CD14-positive monocyte (primary cell): ENCODE results near the gene LLGL2. TPM values are rescaled to one million over a fixed set of nuclear protein-coding genes. Genes with fewer than 3 reads are reported as not detected.

Source experiments
- DNase-seq, 3 donors: peaks; one replicate each; pipeline ENCODE4 v3.0.0-alpha.2; 2011 to 2022
- H2AFZ ChIP-seq: 2 replicates; pipeline ENCODE4 v1.6.0; 2012; ENCODE audit warnings: mild to moderate bottlenecking, low read depth, low read length, inconsistent platforms; ENCODE audit not compliant: insufficient read depth, poor library complexity, severe bottlenecking
- H3K27ac ChIP-seq, 2 donors: 1 replicate in 1 of 2; 2 replicates in 1 of 2; pipeline ENCODE4 v1.5.1; 2012 to 2013; ENCODE audit warnings: low read length in 2 of 2, control low read depth in 1 of 2, inconsistent platforms in 1 of 2, low read depth in 1 of 2, mild to moderate bottlenecking in 1 of 2
- H3K27me3 ChIP-seq, 2 donors: one replicate each; pipeline versions ENCODE4 v1.6.0 to v1.6.1; 2011 to 2013; ENCODE audit warnings: low read length in 2 of 2; ENCODE audit not compliant: control insufficient read depth in 2 of 2, insufficient read depth in 2 of 2
- H3K36me3 ChIP-seq, 2 donors: replicated peaks in 1 of 2; 1 replicate in 1 of 2; 2 replicates in 1 of 2; pipeline versions ENCODE4 v1.5.1 to v1.6.1; 2012 to 2013; ENCODE audit warnings: low read length in 2 of 2, control low read depth in 1 of 2, inconsistent platforms in 1 of 2, mild to moderate bottlenecking in 1 of 2; ENCODE audit not compliant: insufficient read depth in 2 of 2, control insufficient read depth in 1 of 2
- H3K4me1 ChIP-seq, 2 donors: 1 replicate in 1 of 2; 2 replicates in 1 of 2; pipeline versions ENCODE4 v1.5.1 to v1.6.1; 2012 to 2013; ENCODE audit warnings: low read length in 2 of 2, control low read depth in 1 of 2, inconsistent platforms in 1 of 2, mild to moderate bottlenecking in 1 of 2, moderate library complexity in 1 of 2; ENCODE audit not compliant: insufficient read depth in 2 of 2, control insufficient read depth in 1 of 2
- H3K4me2 ChIP-seq: replicated peaks from 2 replicates; pipeline ENCODE3; 2012; ENCODE audit warnings: low read length, moderate library complexity, mild to moderate bottlenecking; ENCODE audit not compliant: poor library complexity, severe bottlenecking; ENCODE audit errors: extremely low read depth
- H3K4me3 ChIP-seq, 3 experiments: fragments of 200-600 bp in 1 of 3; sonication (generic) in 1 of 3; replicated peaks in 1 of 3; 1 replicate in 2 of 3; 2 replicates in 1 of 3; pipeline ENCODE4 v1.5.1; 2011 to 2013; ENCODE audit warnings: low read length in 3 of 3, mild to moderate bottlenecking in 3 of 3, control low read depth in 2 of 3, low read depth in 2 of 3, inconsistent platforms in 1 of 3, moderate library complexity in 1 of 3
- H3K79me2 ChIP-seq: 2 replicates; pipeline ENCODE4 v1.6.0; 2012; ENCODE audit warnings: mild to moderate bottlenecking, control low read depth, inconsistent platforms, low read length, moderate library complexity; ENCODE audit not compliant: insufficient read depth
- H3K9ac ChIP-seq: 2 replicates; pipeline ENCODE4 v1.6.0; 2017; ENCODE audit warnings: low read length, mild to moderate bottlenecking; ENCODE audit not compliant: insufficient read depth, poor library complexity, severe bottlenecking
- H3K9me3 ChIP-seq, 2 donors: replicated peaks in 1 of 2; 1 replicate in 1 of 2; 2 replicates in 1 of 2; pipeline versions ENCODE4 v1.5.1 to v1.6.1; 2012 to 2013; ENCODE audit warnings: low read length in 2 of 2, control low read depth in 1 of 2; ENCODE audit not compliant: control insufficient read depth in 1 of 2, insufficient read depth in 1 of 2
- H4K20me1 ChIP-seq: 2 replicates; pipeline ENCODE4 v1.6.0; 2012; ENCODE audit warnings: mild to moderate bottlenecking, low read length, control low read depth, moderate library complexity; ENCODE audit not compliant: insufficient read depth
- H3K27ac Mint-ChIP-seq, 7 donors: one replicate each; pipeline ENCODE4 v1.8.0; 2020; ENCODE audit warnings: mild to moderate bottlenecking in 7 of 7, mixed read lengths in 7 of 7, moderate library complexity in 6 of 7, inconsistent platforms in 2 of 7
- H3K27me3 Mint-ChIP-seq, 3 donors: one replicate each; pipeline ENCODE4 v1.8.0; 2021 to 2022; ENCODE audit warnings: low read depth in 3 of 3, mild to moderate bottlenecking in 3 of 3, mixed read lengths in 3 of 3, moderate library complexity in 3 of 3, inconsistent platforms in 1 of 3
- H3K36me3 Mint-ChIP-seq, 2 donors: one replicate each; pipeline ENCODE4 v1.8.0; 2020; ENCODE audit warnings: mixed read lengths in 2 of 2, inconsistent platforms in 1 of 2, mild to moderate bottlenecking in 1 of 2
- H3K4me1 Mint-ChIP-seq: one replicate; pipeline ENCODE4 v1.8.0; 2020; ENCODE audit warnings: mild to moderate bottlenecking, mixed read lengths
- H3K4me3 Mint-ChIP-seq, 2 donors: one replicate each; pipeline ENCODE4 v1.8.0; 2020; ENCODE audit warnings: mild to moderate bottlenecking in 2 of 2, mixed read lengths in 2 of 2, moderate library complexity in 1 of 2
- H3K9me3 Mint-ChIP-seq, 7 donors: one replicate each; pipeline ENCODE4 v1.8.0; 2020 to 2022; ENCODE audit warnings: mixed read lengths in 7 of 7, mild to moderate bottlenecking in 6 of 7, moderate library complexity in 6 of 7, inconsistent platforms in 2 of 7
- WGBS: methylation state at CpG from one replicate; pipeline ENCODE4 v1.1.5; 2013; ENCODE audit warnings: missing lambda C conversion rate; ENCODE audit not compliant: insufficient coverage; 5-methylcytosine and 5-hydroxymethylcytosine counted together
- intact Hi-C, 2 donors: fragments of 100-400 bp; cut with micrococcal nuclease; formaldehyde crosslinking; loops; one replicate each; pipeline versions ENCODE4 v1.15.0 to v1.15.1; 2023
- polyA plus RNA-seq, 3 donors: library from polyadenylated mRNA; depleted of rRNA in 1 of 3; unstranded in 2 of 3; stranded (reverse) in 1 of 3; fragments of 300-500 nt in 2 of 3; fragments of >200 nt in 1 of 3; fragmentation: Illumina TruSeq in 2 of 3; gene quantifications; 1 replicate in 2 of 3; 2 replicates in 1 of 3; pipeline ENCODE4 v1.2.3, GENCODE V29; 2012 to 2021
- TF ChIP-seq, protein P1 (sequence below): fragments of 200-600 bp; IDR thresholded peaks from one replicate; pipeline ENCODE4 v1.8.0; 2022; ENCODE audit warnings: antibody characterized with exemption, mild to moderate bottlenecking

Gene LLGL2
- polyA plus RNA-seq, 3 donors = 4.8 to 7.5 (median 5.5) TPM

DNA sequence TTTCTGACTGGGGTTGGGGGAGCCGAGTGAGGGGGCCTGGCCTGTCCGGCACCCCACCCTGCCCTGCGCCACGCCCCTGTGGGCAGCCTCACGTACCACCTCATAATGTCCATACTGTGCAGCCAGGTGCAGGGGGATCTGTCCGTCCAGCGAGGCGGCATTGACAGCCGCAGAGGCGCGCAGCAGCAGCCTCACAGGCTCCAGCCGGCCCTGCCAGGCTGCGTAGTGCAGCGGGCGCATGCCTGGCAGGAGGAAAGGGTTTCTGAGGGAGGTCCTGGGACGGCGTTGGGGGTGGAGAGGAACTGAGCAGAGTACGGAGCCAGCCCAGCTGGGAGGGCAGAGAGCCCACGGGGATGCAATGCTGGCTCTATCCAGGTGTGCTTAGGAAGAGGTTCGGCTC lies 18.6 kb upstream of the LLGL2 start:
- Mint-ChIP-seq H3K36me3 (no peaks in the 10 kb centered on the region), H3K4me1 (no peaks in the 10 kb centered on the region), H3K4me3 (no peak overlapping the region), H3K9me3 (peaks cover 0 to 2% (median 0%) of the 10 kb centered on the region in 7 donors), H3K27ac (no peak overlapping the region), H3K27me3 (peaks cover 0 to 3% (median 2%) of the 10 kb centered on the region in 3 donors)
- intact Hi-C loops = loop anchor here in 1 of 2 donors (10.0 kb wide), 1 partner anchor 82 kb away; no protein-coding TSS in a partner anchor
- Histone ChIP-seq H3K4me2 (no peak overlapping the region), H3K27me3 (no peaks in the 10 kb centered on the region), H3K4me1 (no peaks in the 10 kb centered on the region), H3K9me3 (no peaks in the 10 kb centered on the region), H4K20me1 (no peaks in the 10 kb centered on the region), H3K9ac (no peak overlapping the region), H3K27ac (no peak overlapping the region), H2AFZ (no peak overlapping the region), H3K79me2 (no peaks in the 10 kb centered on the region), H3K4me3 (no peak overlapping the region), H3K36me3 (no peaks in the 10 kb centered on the region)
- TF ChIP-seq, protein P1, sequence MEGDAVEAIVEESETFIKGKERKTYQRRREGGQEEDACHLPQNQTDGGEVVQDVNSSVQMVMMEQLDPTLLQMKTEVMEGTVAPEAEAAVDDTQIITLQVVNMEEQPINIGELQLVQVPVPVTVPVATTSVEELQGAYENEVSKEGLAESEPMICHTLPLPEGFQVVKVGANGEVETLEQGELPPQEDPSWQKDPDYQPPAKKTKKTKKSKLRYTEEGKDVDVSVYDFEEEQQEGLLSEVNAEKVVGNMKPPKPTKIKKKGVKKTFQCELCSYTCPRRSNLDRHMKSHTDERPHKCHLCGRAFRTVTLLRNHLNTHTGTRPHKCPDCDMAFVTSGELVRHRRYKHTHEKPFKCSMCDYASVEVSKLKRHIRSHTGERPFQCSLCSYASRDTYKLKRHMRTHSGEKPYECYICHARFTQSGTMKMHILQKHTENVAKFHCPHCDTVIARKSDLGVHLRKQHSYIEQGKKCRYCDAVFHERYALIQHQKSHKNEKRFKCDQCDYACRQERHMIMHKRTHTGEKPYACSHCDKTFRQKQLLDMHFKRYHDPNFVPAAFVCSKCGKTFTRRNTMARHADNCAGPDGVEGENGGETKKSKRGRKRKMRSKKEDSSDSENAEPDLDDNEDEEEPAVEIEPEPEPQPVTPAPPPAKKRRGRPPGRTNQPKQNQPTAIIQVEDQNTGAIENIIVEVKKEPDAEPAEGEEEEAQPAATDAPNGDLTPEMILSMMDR = no peak
- no peak for DNase-seq
- WGBS = 95% methylated on average over 18 of the region's 20 CpGs

DNA sequence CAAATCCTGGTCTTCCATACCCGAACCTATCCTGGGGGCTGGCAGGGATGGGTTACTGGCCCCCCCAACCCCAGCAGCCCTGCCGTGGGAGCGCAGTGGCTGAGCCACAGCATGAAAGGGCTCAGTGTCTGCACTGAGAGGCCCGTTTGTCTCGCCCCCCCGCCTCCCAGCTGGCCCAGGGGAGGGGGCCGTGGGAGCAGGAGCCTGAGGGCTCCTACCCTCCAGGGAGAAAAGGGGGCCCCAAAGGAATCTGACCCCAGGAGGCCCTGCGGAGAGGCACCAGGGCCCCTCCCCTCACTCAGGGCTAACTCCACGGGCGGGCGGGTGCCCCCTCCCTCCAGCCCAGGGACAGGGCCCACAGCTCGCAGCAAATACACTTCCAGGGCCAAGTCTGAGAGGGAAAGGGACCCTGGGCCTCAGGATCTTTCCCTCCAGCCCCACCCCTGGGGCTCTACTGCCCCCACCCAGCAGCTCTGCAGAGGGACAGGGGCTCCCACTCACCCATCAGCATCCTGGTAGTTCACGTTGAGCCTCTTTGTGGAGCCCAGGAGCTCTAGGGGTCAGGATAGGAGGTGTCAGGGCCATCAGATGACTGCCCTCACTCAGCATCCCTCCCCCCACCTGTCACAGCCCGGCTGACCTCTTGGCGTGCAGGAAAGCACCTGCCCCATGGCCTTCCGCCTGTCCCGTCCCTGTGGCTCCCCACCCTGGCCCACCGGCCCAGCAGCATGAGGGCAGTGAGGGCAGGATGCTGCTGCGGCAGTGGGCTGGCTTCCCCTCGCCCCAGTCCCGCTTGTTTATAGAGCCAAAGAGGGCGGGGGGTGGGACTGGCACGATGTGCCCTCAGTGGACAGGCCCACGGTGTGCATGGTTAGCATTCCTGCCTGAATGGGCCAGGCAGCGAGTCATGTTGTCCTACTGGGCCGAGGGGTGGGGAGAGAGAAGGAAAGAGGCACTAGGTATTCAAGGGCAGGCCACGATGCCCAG lies 17.5 kb upstream of the LLGL2 start:
- TF ChIP-seq, protein P1 = no peak
- intact Hi-C loops = loop anchor here in 1 of 2 donors (10.0 kb wide), 1 partner anchor 83 kb away; no protein-coding TSS in a partner anchor
- 90% methylated on average over 18 of the region's 27 CpGs for WGBS
- H3K4me1 ChIP-seq = no peaks in the 10 kb centered on the region
- H3K4me2 ChIP-seq = no peak overlapping the region
- Mint-ChIP-seq H3K9me3 (no peaks in the 10 kb centered on the region), H3K27me3 (peaks cover 0 to 3% (median 2%) of the 10 kb centered on the region in 3 donors), H3K4me1 (no peaks in the 10 kb centered on the region), H3K36me3 (no peaks in the 10 kb centered on the region), H3K4me3 (no peak overlapping the region), H3K27ac (no peak overlapping the region)
- H3K36me3 ChIP-seq = no peaks in the 10 kb centered on the region
- no peak overlapping the region for H3K4me3 ChIP-seq
- H3K9me3 ChIP-seq = no peaks in the 10 kb centered on the region
- H3K27me3 ChIP-seq = no peaks in the 10 kb centered on the region
- H3K9ac ChIP-seq = no peak overlapping the region
- H4K20me1 ChIP-seq = no peaks in the 10 kb centered on the region
- no peak overlapping the region for H3K27ac ChIP-seq
- H2AFZ ChIP-seq = no peak overlapping the region
- H3K79me2 ChIP-seq = no peaks in the 10 kb centered on the region
- DNase-seq = no peak
